A673 (cell line): Measurements from ENCODE around the gene CREM.

Experiments used
- EZH2 ChIP-seq: fragments of 200-600 bp; sonication (generic); IDR thresholded peaks from 2 replicates; pipeline ENCODE4 v1.6.1; 2017; ENCODE audit warnings: borderline replicate concordance, low read depth, mild to moderate bottlenecking, mixed read lengths, antibody characterized with exemption, low read length; ENCODE audit not compliant: poor library complexity, severe bottlenecking
- TF ChIP-seq, protein P1 (sequence below): fragments of 300-800, 200-600 bp; sonication (generic); conservative IDR thresholded peaks from 2 replicates; pipeline ENCODE4 v1.5.1; 2017; ENCODE audit warnings: low read depth, mild to moderate bottlenecking, antibody characterized with exemption, low read length, moderate library complexity, mixed read lengths

DNA sequence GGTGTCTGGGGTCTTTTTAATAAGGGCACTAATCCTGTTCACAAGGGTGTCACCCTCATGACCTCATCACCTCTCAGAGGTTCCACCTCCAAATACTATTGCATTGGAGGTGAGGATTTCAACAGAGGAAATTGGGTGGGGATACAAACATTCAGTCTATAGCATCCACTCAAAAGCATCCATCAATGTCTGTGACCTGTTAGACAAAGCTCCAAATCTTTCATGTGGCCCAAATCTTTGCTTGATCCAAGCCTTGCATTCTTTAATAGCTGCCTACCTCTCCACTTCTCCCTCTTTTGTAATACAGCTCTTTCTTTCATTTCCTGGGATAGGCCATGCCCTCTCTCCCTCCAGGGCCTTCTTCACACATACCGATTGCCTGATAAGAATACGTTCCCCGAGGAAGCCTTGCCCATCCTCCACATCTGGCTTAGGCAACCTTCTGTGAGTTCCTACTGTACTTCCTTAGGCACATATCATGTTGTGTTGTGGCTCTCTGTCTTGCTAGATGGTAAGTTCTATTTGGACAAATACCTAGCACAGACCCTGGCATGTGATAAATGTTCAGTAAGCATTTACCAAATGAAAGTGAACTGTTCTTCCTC, 66.1 kb downstream of the CREM start:
- TF ChIP-seq EZH2: no peak
- TF ChIP-seq, protein P1, sequence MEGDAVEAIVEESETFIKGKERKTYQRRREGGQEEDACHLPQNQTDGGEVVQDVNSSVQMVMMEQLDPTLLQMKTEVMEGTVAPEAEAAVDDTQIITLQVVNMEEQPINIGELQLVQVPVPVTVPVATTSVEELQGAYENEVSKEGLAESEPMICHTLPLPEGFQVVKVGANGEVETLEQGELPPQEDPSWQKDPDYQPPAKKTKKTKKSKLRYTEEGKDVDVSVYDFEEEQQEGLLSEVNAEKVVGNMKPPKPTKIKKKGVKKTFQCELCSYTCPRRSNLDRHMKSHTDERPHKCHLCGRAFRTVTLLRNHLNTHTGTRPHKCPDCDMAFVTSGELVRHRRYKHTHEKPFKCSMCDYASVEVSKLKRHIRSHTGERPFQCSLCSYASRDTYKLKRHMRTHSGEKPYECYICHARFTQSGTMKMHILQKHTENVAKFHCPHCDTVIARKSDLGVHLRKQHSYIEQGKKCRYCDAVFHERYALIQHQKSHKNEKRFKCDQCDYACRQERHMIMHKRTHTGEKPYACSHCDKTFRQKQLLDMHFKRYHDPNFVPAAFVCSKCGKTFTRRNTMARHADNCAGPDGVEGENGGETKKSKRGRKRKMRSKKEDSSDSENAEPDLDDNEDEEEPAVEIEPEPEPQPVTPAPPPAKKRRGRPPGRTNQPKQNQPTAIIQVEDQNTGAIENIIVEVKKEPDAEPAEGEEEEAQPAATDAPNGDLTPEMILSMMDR: no peak
